Neutrophil (primary cell): Measurements from ENCODE around the gene FOXP4.

Source experiments
- H3K27ac ChIP-seq: fragments of 200-600 bp; sonication (generic); 2 replicates; pipeline ENCODE4 v1.5.1; 2016; ENCODE audit warnings: mild to moderate bottlenecking, moderate library complexity
- H3K27me3 ChIP-seq: fragments of 200-600 bp; sonication (generic); 2 replicates; pipeline ENCODE4 v1.6.0; 2016; ENCODE audit warnings: mild to moderate bottlenecking
- H3K36me3 ChIP-seq: fragments of 200-600 bp; sonication (generic); 2 replicates; pipeline ENCODE4 v1.5.1; 2017
- H3K4me1 ChIP-seq, 2 experiments: fragments of 200-600 bp in 1 of 2; sonication (generic) in 1 of 2; 1 replicate in 1 of 2; 2 replicates in 1 of 2; pipeline versions ENCODE4 v1.5.1 to v1.6.1; 2013 to 2016; ENCODE audit warnings: low read depth in 1 of 2, low read length in 1 of 2, mild to moderate bottlenecking in 1 of 2, moderate library complexity in 1 of 2; ENCODE audit not compliant: control insufficient read depth in 1 of 2, insufficient read depth in 1 of 2
- H3K4me3 ChIP-seq, 2 experiments: fragments of 200-600 bp in 1 of 2; sonication (generic) in 1 of 2; 1 replicate in 1 of 2; 2 replicates in 1 of 2; pipeline ENCODE4 v1.5.1; 2013 to 2016; ENCODE audit warnings: low read depth in 1 of 2, low read length in 1 of 2, mild to moderate bottlenecking in 1 of 2, moderate library complexity in 1 of 2
- H3K9me3 ChIP-seq: fragments of 200-600 bp; sonication (generic); 2 replicates; pipeline ENCODE4 v1.5.1; 2016
- CTCF ChIP-seq: fragments of 200-600 bp; sonication (generic); IDR thresholded peaks from 2 replicates; pipeline ENCODE4 v1.5.1; 2016; ENCODE audit warnings: antibody characterized with exemption

The FOXP4 gene

GRCh38 chr6:41601248-41601549 lies 55.0 kb downstream of the FOXP4 start:
- no peak overlapping the region for H3K27ac ChIP-seq
- no peak overlapping the region for H3K4me3 ChIP-seq
- H3K9me3 ChIP-seq: no peaks in the 10 kb centered on the region
- H3K4me1 ChIP-seq: no peaks in the 10 kb centered on the region
- peaks cover 12% of the 10 kb centered on the region for H3K27me3 ChIP-seq
- no peak for TF ChIP-seq CTCF
- H3K36me3 ChIP-seq: no peaks in the 10 kb centered on the region

GRCh38 chr6:41602422-41602743 lies 56.2 kb downstream of the FOXP4 start:
- TF ChIP-seq CTCF: no peak
- Histone ChIP-seq H3K27me3 (peaks cover 12% of the 10 kb centered on the region), H3K4me3 (no peak overlapping the region), H3K9me3 (no peaks in the 10 kb centered on the region), H3K27ac (no peak overlapping the region), H3K4me1 (no peaks in the 10 kb centered on the region), H3K36me3 (no peaks in the 10 kb centered on the region)

GRCh38 chr6:41602864-41603608 lies 56.9 kb downstream of the FOXP4 start:
- Histone ChIP-seq H3K4me1 (no peaks in the 10 kb centered on the region), H3K27ac (no peak overlapping the region), H3K4me3 (no peak overlapping the region), H3K36me3 (no peaks in the 10 kb centered on the region), H3K9me3 (no peaks in the 10 kb centered on the region), H3K27me3 (peaks cover 12% of the 10 kb centered on the region)
- TF ChIP-seq CTCF: peak; percentile 75

GRCh38 chr6:41604006-41604405 lies 57.8 kb downstream of the FOXP4 start:
- no peak for TF ChIP-seq CTCF
- Histone ChIP-seq H3K4me3 (no peak overlapping the region), H3K27ac (no peak overlapping the region), H3K36me3 (no peaks in the 10 kb centered on the region), H3K27me3 (peaks cover 12% of the 10 kb centered on the region), H3K4me1 (no peaks in the 10 kb centered on the region), H3K9me3 (no peaks in the 10 kb centered on the region)

- H3K27me3 ChIP-seq: peaks cover 12% of the 10 kb centered on the region
- H3K4me1 ChIP-seq: no peaks in the 10 kb centered on the region
- no peaks in the 10 kb centered on the region for H3K9me3 ChIP-seq
- H3K36me3 ChIP-seq: no peaks in the 10 kb centered on the region
- no peak for TF ChIP-seq CTCF
- H3K4me3 ChIP-seq: no peak overlapping the region
- no peak overlapping the region for H3K27ac ChIP-seq
These were observed 59.5 kb downstream of the FOXP4 start for GRCh38 chr6:41605649-41606048.

GRCh38 chr6:41607036-41607435 lies 60.9 kb downstream of the FOXP4 start:
- H3K27me3 ChIP-seq: peaks cover 11% of the 10 kb centered on the region
- TF ChIP-seq CTCF: no peak
- no peaks in the 10 kb centered on the region for H3K4me1 ChIP-seq
- no peaks in the 10 kb centered on the region for H3K9me3 ChIP-seq
- no peak overlapping the region for H3K4me3 ChIP-seq
- H3K36me3 ChIP-seq: no peaks in the 10 kb centered on the region
- no peak overlapping the region for H3K27ac ChIP-seq
